ENCODE data around the gene NFATC2.
A peak's percentile ranks its signal among the peaks of the same experiment; 100 is the strongest.

The NFATC2 gene

DNA sequence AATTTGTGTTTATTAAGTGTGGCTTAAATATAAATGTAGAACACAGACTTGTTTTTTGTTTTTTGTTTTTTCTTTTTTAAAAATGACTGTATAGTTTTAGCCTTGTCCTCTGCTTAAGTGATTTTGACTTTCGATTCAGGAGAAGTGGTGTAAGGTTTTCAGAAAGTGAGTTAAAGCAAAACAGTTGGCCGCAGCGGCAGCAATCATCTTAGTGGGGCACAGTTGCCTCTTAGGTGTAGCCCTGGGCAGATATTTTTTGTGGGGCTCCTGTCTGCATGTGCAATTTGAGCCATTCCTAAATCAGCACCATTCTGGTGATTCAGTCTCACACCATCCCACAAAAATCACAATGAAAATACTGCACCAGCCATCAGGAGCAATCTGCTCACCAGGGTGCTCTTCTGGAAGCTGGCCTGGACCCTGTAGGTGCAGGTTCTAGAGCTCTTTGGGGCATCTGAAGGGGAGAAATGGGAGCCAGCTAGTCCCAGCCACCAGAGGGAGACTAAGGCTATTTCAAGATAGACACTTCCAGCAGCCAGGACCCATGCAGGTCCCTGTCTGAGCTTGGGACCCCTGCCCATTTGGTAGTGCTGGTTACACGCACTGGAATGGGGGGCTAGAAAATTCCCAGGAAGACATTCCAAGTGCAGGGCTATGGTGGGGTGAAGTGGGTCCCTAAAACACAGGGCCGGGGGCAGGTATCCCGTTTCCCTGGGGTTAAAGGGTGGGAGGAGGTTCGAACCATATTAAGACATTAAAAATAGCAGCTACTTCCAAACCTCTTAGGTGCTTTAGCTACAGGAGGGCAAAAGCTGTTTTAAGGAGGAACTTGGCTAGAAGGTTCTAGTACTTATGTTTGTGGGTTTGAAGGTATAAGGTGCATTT is 156.6 kb downstream of the NFATC2 start:
- DNase-seq = peak; percentile 24

DNA sequence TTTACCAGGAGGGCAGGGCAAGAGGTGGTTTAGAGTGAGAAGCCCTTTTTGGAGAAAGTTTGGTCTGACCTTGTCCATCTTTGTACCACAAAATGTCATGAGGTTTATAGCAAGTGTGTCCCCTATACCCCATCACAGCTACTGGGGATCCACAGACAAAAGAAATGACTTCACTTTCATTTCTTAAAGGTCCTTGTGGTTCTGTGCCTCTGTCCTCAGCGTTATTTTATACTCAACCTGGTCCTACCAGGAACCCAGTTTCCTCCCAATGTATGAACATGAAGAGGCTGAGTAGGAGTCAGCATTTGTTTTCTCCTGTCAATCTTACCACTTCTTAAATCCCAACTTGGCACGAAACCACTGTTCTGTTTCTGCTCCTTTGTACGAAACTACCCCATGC is 157.6 kb downstream of the NFATC2 start:
- DNase-seq = no peak

DNA sequence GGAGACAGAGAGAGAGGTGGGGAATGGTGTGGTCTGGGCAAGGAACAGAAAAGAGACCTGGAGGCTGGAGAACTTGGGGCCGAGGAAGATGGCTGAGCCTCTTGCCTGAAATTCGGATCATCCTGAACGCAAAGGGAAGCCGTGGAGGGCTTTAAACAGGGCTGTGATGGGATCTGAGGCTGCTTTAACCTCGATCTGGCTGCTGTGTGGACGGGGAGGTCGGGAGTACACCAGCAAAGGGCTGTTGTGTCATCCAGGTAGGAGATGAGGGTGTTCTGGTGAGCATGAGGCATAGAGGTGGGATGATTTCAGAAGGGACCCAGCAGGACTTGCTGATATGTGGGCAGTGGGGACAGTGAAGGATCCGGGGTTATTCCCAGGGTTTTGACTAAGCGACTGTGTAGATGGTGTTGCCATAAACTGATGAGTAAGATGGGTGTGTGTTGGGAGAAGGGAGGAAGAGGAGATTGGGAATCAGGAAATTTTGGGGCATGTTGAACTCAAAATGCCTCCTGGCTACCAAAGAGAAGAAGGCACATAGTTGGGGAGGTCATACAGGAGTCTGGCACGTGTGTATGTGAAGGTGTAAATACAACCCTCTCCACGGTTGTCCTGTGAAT is 158.5 kb downstream of the NFATC2 start:
- DNase-seq = no peak

DNA sequence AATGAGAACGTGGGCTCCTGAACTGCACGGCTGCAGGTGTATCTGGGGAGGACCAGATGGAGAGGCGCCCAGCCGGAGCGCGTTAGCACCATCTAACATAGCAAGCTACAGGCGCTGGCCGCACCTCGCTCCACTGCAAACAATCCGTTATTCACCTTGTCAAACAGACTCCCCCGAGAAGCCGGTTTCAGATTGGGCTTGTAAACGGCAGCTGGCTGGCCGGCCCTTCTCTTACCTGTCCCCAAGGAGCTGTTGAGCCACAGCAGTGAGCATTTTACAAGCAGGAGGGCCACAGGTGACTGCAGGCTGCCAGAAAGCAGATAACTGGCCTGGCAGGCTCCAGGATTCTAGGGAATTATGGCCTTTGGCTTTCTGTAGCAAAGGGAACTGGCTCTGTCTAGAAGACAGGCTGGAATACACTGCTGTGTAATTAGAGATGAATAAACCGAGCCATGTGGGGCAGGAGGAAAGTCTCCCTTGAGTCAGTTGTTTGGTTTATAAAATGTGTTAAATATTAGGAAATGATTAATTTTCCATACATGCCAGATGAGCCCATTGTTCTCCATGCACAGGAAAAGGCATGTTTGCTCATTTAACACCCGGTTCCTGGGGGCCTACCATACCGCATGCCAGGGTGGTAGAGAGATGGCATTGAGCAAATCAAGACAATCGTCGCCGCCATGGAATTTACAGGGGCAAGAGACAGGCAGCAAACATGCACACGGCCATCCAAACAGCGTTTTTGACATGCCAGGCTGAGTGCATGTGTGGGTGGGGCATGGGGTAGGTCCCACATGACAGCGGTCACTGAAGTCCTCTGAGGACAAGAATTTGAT is 159.3 kb downstream of the NFATC2 start:
- DNase-seq = peak; percentile 78

DNA sequence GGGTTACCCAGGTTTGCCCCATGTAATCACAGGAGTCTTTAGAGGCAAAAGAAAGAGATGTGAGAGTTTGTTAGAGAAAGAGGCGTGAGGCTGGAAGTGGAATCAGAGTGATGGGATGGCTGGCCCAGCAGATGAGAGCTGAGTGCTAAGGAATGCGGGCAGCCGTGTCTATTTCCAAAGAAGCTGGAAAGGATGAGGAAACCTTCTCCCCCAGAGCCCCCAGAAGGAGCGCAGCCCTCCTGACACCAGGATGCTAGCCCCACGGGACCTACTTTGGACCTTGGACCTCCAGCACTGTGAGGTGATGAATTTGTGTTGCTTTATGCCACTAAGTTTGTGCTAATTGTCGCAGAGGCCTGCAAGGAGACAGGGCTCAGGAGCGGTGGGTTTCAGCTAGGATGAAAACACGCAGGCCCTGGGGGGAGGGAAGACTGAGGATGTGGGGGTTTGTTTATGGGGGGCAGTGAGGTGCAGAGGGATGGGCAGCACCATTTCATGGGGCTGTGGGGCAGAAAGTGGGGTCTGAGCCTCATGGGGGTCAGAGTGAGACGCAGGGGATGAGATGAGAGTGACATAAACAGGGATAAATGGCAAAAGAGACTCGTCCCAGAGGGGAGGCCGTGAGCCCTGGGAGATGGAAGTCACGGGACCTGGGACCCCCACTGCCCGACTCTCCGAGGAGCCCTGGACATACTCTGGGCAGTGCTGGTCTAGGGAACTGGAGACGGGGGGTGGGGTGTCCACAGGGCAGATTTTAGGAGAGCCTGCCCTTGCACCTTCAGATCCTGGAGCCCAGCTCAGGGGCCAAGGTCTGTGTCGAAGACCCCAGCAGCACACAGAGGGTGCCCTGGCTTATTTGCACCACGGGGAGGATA is 160.2 kb downstream of the NFATC2 start:
- DNase-seq = no peak

GRCh38 chr20:51381557-51381956 is 161.0 kb downstream of the NFATC2 start:
- no peak for DNase-seq

- DNase-seq = no peak
Observed at GRCh38 chr20:51380401-51381385, 161.8 kb downstream of the NFATC2 start.

GRCh38 chr20:51379601-51380341 is 162.7 kb downstream of the NFATC2 start:
- DNase-seq = no peak

DNA sequence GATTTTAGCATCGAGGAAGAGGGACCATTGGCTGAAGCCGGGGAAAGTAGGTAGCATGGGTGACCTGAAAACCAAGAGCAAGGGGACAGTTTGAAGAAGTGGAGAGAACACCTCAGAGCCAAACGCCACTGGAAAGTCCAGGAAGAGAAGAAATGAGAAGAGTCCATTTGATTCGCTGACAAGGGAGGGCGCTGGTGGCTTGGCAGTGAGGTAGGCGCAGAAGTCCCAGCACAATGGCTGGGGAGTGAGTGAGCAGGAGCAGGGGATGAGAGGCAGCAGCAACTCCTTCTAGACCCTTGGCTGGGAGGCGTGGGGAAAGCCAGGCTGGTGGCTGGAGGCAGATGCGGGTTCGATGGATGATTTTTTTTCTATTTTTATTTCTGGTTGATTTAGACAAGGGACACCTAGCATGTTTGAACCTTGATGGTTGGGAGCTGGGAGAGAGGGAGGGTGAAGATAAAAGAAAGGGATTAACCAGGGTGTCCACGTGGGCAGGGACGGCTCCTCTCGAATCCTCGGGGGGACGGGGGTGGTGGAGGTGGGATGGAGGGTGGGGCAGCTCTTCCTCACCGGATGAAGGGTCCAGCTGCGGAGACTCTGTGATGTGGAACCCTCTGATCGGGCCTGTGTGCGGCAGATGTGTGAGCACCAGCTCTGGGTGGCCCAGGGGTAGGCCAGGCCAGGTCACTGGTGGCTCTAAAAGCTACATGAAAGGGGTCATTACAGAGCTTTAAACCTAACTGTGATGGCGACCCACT is 164.2 kb downstream of the NFATC2 start:
- no peak for DNase-seq

GRCh38 chr20:51377132-51377531 is 165.4 kb downstream of the NFATC2 start:
- DNase-seq = no peak

- DNase-seq = no peak
Observed at GRCh38 chr20:51376111-51376510, 166.4 kb downstream of the NFATC2 start.

DNA sequence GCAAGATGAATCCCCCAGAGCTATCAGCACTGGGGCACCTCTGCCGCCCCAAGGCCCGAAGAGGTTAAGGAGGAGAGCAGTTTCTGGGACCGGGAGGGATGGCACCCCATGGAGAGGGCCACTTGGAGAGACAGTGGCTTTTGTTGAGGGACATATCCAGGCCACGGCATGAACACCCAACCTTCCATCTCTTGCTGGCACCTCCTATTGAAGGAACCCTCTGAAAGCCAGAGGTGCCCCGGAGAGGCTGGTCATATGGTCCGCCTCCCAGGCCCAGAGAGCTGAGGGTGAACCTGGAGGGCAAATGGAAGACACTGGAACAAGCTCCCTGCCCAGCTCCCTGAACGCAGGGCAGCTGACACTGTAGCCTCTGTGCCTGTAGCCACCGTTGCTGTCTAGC is 167.0 kb downstream of the NFATC2 start:
- no peak for DNase-seq

- DNase-seq = no peak
Observed at GRCh38 chr20:51374961-51375360, 167.6 kb downstream of the NFATC2 start.

DNA sequence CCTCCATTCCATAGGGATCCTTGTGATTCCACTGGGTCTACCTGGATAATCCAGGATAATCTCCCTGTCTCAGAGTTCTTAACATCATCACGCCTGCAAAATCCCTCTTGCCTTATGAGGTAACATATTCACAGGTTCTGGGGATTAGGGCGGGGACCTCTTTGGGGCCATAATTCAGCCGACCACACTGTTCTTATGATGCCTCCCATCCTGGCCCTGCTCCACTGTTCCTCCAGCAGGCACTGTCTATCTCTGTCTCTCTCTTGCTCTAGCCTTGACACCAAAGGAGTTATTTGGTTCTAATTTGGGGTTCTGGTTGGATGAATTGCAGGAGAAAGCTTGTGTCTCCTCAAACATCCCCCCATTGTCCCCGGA is 168.1 kb downstream of the NFATC2 start:
- no peak for DNase-seq

GRCh38 chr20:51373713-51374455 is 168.6 kb downstream of the NFATC2 start:
- DNase-seq = no peak

GRCh38 chr20:51372966-51373365 is 169.6 kb downstream of the NFATC2 start:
- no peak for DNase-seq

DNA sequence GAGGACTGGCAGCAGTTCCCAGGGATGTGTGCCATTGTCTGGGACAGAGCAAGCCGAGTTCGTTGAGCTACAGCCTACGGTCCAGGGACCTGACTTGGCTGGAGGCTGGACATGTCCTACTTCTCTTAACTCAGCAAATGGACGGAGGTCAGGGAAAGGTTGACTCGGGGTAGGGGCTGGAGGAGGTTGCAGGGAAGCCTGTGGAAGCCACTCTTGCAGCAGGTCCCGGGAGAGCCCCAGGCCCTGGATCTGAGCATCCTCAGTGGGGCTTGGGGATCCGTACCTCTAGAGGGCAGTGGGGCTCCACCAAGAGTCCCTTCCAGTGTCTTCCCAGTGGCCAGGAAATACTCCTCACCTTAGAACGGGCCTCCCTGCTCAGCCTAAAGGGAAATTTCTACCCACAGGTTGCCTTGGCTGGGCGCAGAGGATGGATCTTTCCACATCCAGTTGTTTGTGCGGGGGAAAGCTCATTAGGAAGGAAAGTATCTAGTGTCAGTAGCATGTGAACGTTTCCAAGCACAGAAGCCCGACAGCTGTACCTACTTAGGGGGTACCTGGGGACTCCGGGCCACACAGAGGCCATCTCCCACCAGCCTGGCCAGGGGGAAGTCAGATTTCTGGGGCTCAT is 170.2 kb downstream of the NFATC2 start:
- DNase-seq = peak; percentile 60

GRCh38 chr20:51371720-51372119 is 170.8 kb downstream of the NFATC2 start:
- no peak for DNase-seq

- DNase-seq = no peak
Observed at GRCh38 chr20:51369503-51369902, 173.0 kb downstream of the NFATC2 start.
